ENCODE measurements around the gene ARID1B.

The ARID1B gene

GRCh38 chr6:157216570-157216969 lies 439.4 kb downstream of the ARID1B start:
- DNase-seq (ENCODE audit: low read depth) = no peak

GRCh38 chr6:157217198-157217893 lies 440.2 kb downstream of the ARID1B start:
- no peak for DNase-seq (ENCODE audit: low read depth)

GRCh38 chr6:157217894-157218370 lies 440.8 kb downstream of the ARID1B start:
- DNase-seq (ENCODE audit: low read depth) = no peak

DNA sequence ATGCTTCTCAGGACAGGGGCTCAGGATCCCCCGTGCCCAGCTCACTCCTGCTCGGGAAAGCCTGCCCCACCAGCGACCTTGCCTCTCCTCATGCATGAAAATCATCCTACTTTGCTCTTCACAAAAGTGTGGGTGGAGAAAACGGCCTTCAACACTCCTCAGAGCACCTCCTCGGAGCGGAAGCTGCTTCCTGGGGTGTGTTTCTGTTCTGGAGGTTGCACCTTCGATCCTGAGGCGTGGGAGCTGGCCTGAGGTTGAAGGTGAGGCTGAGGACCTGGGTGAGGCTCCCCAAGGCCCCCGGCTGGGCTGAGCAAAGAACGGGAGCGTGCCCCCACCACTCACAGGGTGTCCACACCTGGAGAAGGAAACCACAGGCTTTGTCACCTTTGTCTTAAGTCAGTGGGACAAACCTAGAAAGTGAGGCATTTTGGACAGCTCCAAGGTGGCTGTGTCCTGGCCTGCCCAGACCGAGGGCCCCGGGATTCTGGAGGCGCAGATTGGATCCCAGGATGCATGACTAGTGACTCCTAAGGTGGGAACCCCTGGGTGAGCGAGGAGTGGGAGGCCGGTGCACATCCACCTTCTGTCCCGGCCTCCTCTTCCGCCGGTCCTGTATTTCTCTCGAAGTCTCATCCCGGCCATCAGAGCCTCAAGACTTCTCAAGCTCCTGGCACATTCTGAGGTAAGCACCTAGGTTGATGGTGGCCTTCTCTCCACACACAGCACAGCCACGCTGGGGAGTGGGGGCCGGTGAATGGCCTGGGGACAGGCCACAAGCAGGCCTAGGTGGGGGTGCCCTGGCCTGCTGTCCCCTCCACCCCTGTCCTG lies 441.4 kb downstream of the ARID1B start:
- no peak for DNase-seq (ENCODE audit: low read depth)

- no peak for DNase-seq (ENCODE audit: low read depth)
These were observed 442.3 kb downstream of the ARID1B start for GRCh38 chr6:157219201-157220200.

GRCh38 chr6:157220485-157220884 lies 443.3 kb downstream of the ARID1B start:
- DNase-seq (ENCODE audit: low read depth) = no peak

DNA sequence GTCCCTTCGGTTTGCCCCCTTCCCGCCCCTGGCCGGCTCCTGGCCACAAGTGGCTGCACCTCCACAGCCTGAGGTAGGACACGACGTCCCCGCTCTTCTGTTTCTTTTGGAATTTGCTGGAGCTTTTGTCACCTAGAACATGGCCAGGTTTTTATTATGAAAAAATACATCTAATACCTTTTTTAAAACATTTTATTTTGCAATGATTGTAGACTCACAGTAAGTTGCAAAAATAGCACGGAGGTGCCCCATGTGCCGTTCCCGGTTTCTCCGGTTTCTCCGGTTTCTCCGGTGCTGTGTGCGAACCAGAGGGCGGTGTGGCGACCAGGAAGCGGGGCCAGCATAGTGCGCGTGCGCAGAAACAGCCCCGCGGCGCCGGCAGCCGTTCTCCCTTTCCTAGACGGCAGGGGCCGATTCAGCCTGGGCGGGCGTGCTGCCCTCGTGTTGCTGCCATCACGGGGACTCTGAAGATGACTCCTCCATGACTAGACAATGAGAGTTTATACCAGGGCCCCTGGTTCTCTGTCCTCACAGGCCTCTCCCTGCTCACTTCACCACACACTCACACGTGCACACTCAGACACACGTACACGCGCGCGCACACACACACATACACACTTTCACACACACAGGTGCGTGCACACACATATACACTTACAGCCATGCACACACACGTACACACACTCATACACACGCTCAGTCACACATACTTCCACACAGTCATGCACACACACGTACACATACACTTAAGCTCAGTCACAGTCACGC lies 444.1 kb downstream of the ARID1B start:
- DNase-seq (ENCODE audit: low read depth) = peak; percentile 55

- no peak for DNase-seq (ENCODE audit: low read depth)
These were observed 444.6 kb downstream of the ARID1B start for GRCh38 chr6:157221817-157222175.

GRCh38 chr6:157222201-157222981 lies 445.2 kb downstream of the ARID1B start:
- DNase-seq (ENCODE audit: low read depth) = no peak

GRCh38 chr6:157223021-157223430 lies 445.8 kb downstream of the ARID1B start:
- DNase-seq (ENCODE audit: low read depth) = no peak

DNA sequence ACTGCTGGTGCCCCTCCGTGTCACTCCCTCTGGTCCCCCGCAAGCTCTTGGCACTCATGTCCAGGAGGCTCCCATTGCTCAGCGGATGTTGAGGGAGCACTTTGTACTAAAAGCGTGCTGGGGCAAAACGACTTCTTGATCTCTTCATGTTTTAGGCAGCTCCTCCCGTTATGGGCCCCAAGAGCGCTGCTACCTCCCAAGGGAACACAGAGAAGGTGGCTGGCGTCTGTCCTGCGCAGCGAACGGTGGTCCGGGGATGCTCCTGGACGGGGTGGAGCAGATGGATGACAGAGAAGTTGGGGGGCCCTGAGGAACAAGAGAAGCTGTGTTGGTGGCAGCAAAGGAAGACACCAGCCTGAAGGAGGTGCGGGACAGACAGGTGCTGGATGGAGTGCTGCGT lies 446.3 kb downstream of the ARID1B start:
- DNase-seq (ENCODE audit: low read depth) = no peak

DNA sequence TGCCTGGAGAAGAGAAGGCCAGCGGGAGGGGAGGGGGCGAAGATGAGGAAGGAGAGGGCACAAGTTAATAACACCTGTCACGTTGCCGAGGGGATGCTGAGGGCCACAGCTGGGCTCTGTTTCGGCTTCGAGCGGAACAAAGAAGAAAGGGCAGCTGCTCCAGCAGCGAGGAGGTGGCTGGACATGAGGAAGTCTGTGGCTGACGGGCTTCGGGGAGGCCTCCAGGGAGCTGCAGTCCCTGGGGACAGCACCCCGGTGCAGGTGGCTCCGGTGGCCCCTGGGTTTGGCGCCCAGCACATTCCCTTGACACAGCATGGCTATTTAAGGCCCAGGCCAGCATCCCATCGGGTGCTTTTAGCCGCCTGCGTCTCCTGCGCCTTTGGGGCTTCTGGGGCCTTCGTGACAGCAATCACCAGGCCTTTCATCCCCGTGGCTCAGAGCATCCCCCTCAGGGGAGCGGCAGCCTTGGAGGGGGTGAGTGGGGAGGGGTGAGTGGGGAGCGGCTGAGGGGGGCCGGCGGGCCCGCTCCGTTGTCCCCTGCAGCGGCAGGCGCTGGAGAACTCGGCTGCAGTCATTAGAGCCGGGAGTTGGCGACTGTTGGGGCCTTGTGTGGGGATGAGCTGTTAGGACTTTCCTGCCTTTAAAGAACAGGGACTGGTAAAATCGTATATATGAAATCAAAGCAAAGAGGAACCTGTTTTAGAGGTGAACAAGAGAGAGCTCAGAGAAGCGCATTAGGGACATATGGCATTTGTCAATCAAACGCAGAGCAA lies 447.2 kb downstream of the ARID1B start:
- no peak for DNase-seq (ENCODE audit: low read depth)

- no peak for DNase-seq (ENCODE audit: low read depth)
These were observed 447.9 kb downstream of the ARID1B start for GRCh38 chr6:157224951-157225574.

- no peak for DNase-seq (ENCODE audit: low read depth)
These were observed 448.4 kb downstream of the ARID1B start for GRCh38 chr6:157225575-157225995.

- DNase-seq (ENCODE audit: low read depth) = peak; percentile 72
These were observed 448.9 kb downstream of the ARID1B start for GRCh38 chr6:157226026-157226625.

- no peak for DNase-seq (ENCODE audit: low read depth)
These were observed 449.6 kb downstream of the ARID1B start for GRCh38 chr6:157226761-157227160.

DNA sequence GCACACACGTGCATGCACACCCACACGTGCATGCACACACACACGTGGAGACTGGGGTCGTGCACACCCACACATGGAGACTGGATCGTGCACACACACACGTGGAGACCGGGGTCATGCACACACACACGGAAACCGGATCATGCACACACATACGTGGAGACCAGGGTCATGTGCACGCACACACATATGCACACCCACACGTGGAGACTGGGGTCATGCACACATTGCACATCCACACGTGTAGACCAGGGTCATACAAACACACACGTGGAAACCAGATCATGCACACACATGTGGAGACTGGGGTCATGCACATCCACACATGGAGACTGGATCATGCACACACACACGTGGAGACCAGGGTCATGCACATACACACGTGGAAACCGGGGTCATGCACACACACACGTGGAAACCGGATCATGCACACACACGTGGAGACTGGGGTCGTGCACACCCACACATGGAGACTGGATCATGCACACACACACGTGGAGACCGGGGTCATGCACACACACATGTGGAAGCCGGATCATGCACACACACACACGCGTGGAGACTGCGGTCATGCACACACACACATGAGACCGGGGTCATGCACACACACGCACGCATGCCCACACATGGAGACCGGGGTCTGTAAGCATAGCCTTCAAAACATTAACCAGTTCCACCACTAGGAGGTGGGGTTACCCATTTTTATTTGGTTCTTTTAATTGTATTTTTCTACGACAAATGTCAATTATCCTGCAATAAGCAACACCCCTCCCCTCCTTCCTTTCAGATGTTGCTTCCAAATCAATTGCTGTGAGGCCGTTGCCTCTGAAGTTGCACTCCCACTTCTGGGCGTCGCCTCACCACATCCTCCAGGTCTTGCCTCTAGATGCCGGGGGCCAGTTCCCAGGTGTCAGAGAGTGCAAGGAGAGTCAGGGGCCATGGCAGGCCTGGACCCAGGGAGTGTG lies 450.3 kb downstream of the ARID1B start:
- DNase-seq (ENCODE audit: low read depth) = no peak
